Liver (tissue), 9 donors: ENCODE data around the gene PGD. TPM values are rescaled to one million over a fixed set of nuclear protein-coding genes. Genes with fewer than 3 reads are reported as not detected.

Source experiments
- DNase-seq: peaks from one replicate; pipeline ENCODE4 v3.0.0-alpha.2; 2017; ENCODE audit warnings: low spot score
- H3K27ac ChIP-seq, 2 donors: one replicate each; pipeline ENCODE4 v1.7.0; 2013; ENCODE audit warnings: inconsistent platforms in 2 of 2, low read length in 2 of 2, control low read depth in 1 of 2, low read depth in 1 of 2, mild to moderate bottlenecking in 1 of 2
- H3K27me3 ChIP-seq, 4 donors: one replicate each; pipeline versions ENCODE4 v1.6.1 to v1.7.0; 2013; ENCODE audit warnings: low read length in 3 of 4, inconsistent platforms in 1 of 4, mild to moderate bottlenecking in 1 of 4, moderate library complexity in 1 of 4; ENCODE audit not compliant: control insufficient read depth in 4 of 4, insufficient read depth in 4 of 4
- H3K36me3 ChIP-seq, 4 donors: one replicate each; pipeline versions ENCODE4 v1.6.1 to v1.7.0; 2013; ENCODE audit warnings: low read length in 3 of 4, mild to moderate bottlenecking in 3 of 4, low read depth in 1 of 4, moderate library complexity in 1 of 4; ENCODE audit not compliant: control insufficient read depth in 4 of 4, insufficient read depth in 3 of 4
- H3K4me1 ChIP-seq, 4 donors: one replicate each; pipeline versions ENCODE4 v1.6.1 to v1.7.0; 2013; ENCODE audit warnings: low read length in 3 of 4, mild to moderate bottlenecking in 3 of 4, moderate library complexity in 1 of 4; ENCODE audit not compliant: control insufficient read depth in 4 of 4, insufficient read depth in 4 of 4
- H3K4me3 ChIP-seq, 3 donors: one replicate each; pipeline versions ENCODE4 v1.6.1 to v1.7.0; 2013; ENCODE audit warnings: low read length in 3 of 3, control low read depth in 1 of 3, low read depth in 1 of 3, mild to moderate bottlenecking in 1 of 3
- H3K9ac ChIP-seq, 2 donors: one replicate each; pipeline ENCODE4 v1.7.0; 2013; ENCODE audit warnings: low read length in 2 of 2, mild to moderate bottlenecking in 2 of 2, moderate library complexity in 2 of 2, control low read depth in 1 of 2, low read depth in 1 of 2
- H3K9me3 ChIP-seq, 4 donors: one replicate each; pipeline versions ENCODE4 v1.6.1 to v1.7.0; 2013; ENCODE audit warnings: low read length in 3 of 4; ENCODE audit not compliant: control insufficient read depth in 4 of 4
- FOXA1 ChIP-seq: IDR thresholded peaks from 2 replicates; pipeline ENCODE4 v1.6.1; 2016; ENCODE audit warnings: antibody characterized with exemption
- JUND ChIP-seq, 2 donors: IDR thresholded peaks; 2 replicates each; pipeline ENCODE4 v1.6.1; 2016; ENCODE audit warnings: antibody characterized with exemption in 2 of 2
- SP1 ChIP-seq: IDR thresholded peaks from 2 replicates; pipeline ENCODE4 v1.6.1; 2018; ENCODE audit warnings: antibody characterized with exemption, mild to moderate bottlenecking
- TAF1 ChIP-seq: conservative IDR thresholded peaks from 2 replicates; pipeline ENCODE4 v1.6.1; 2016; ENCODE audit warnings: antibody characterized with exemption, mild to moderate bottlenecking
- YY1 ChIP-seq: IDR thresholded peaks from 2 replicates; pipeline ENCODE4 v1.6.1; 2016; ENCODE audit warnings: antibody characterized with exemption, mild to moderate bottlenecking
- WGBS: extraction: QIAGEN DNeasy Blood & Tissue Kit; methylation state at CpG from one replicate; pipeline ENCODE4 v1.1.7; 2013; 5-methylcytosine and 5-hydroxymethylcytosine counted together
- polyA plus RNA-seq, 2 donors: library from polyadenylated mRNA; stranded (reverse) in 1 of 2; unstranded in 1 of 2; fragments of 200-250 nt in 1 of 2; fragments of >200 nt in 1 of 2; fragmentation: Nextera tagmentation in 1 of 2; extraction: Ambion mirVana in 1 of 2; gene quantifications; one replicate each; pipeline versions ENCODE4 v1.2.1 to v1.2.3, GENCODE V29; 2013 to 2015
- total RNA-seq, 2 donors: library from RNA; depleted of rRNA; stranded (reverse); fragments of >200 nt; gene quantifications; one replicate each; pipeline ENCODE4 v1.2.3, GENCODE V29; 2014
- TF ChIP-seq, protein P1 (sequence below): IDR thresholded peaks from 2 replicates; pipeline ENCODE4 v1.6.1; 2016; ENCODE audit warnings: antibody characterized with exemption, mild to moderate bottlenecking
- TF ChIP-seq, protein P2 (sequence below): IDR thresholded peaks from 2 replicates; pipeline ENCODE4 v1.6.1; 2016; ENCODE audit warnings: antibody characterized with exemption
- TF ChIP-seq, protein P3 (sequence below): IDR thresholded peaks from 2 replicates; pipeline ENCODE4 v1.6.1; 2016; ENCODE audit warnings: antibody characterized with exemption
- donor health status: healthy.
- donor health status: healthy.
- donor health status: healthy.
- donor health status: healthy.
- donor health status: healthy.

PGD gene
- total and polyA plus RNA-seq, 4 donors = 45.9 to 112 (median 70.7) TPM

DNA sequence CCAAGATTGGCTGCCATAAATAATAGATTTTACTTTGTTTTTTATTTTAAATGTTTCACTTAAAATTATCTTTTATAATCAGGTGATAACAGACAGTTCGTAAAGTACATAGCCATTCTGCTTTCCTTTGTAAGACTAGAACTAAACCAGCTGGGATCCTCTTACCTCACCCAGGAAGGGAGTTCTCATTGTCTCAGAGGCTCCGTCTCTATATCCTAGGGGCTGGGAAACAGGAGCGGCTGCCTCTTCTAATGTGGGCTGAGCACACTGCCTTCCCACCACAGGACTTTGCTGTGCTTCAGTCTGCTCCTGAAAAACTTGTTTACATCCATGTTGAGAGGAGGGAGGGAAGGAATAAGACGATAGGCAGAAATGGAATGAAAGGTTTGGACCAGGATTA is 45.6 kb upstream of the PGD start:
- no peak for DNase-seq
- TF ChIP-seq SP1 = no peak
- no peaks in the 10 kb centered on the region for H3K4me1 ChIP-seq
- H3K4me3 ChIP-seq = no peak overlapping the region
- no peaks in the 10 kb centered on the region for H3K9me3 ChIP-seq
- no peak overlapping the region for H3K9ac ChIP-seq
- 89% methylated on average over 4 of the region's 4 CpGs for WGBS
- no peaks in the 10 kb centered on the region for H3K27me3 ChIP-seq
- peaks cover 2 to 41% (median 33%) of the 10 kb centered on the region in 4 donors for H3K36me3 ChIP-seq
- H3K27ac ChIP-seq = no peak overlapping the region

DNA sequence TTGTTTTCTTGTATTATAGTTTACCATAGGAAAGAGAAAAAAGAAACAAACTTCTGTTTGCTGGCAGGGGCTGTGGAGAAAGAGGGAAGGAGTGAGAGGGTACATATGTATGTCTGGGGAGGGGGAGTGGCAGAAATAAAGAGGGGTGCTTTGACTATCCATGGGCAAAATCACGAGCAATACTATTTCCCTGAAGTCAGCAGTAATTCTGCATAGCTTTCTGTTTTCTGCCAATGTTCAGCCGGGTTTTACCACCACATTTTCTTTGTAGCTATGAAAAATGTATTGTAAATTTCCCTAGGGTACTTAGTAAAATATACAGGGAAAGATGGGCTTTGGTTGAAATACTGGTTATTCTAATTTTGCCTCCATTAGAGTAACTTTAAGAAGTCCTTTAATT is 45.2 kb upstream of the PGD start:
- no peaks in the 10 kb centered on the region for H3K9me3 ChIP-seq
- no peak for TF ChIP-seq YY1
- TF ChIP-seq JUND (IDR thresholded peaks at IDR 0.05) = no peak
- TF ChIP-seq, protein P1, sequence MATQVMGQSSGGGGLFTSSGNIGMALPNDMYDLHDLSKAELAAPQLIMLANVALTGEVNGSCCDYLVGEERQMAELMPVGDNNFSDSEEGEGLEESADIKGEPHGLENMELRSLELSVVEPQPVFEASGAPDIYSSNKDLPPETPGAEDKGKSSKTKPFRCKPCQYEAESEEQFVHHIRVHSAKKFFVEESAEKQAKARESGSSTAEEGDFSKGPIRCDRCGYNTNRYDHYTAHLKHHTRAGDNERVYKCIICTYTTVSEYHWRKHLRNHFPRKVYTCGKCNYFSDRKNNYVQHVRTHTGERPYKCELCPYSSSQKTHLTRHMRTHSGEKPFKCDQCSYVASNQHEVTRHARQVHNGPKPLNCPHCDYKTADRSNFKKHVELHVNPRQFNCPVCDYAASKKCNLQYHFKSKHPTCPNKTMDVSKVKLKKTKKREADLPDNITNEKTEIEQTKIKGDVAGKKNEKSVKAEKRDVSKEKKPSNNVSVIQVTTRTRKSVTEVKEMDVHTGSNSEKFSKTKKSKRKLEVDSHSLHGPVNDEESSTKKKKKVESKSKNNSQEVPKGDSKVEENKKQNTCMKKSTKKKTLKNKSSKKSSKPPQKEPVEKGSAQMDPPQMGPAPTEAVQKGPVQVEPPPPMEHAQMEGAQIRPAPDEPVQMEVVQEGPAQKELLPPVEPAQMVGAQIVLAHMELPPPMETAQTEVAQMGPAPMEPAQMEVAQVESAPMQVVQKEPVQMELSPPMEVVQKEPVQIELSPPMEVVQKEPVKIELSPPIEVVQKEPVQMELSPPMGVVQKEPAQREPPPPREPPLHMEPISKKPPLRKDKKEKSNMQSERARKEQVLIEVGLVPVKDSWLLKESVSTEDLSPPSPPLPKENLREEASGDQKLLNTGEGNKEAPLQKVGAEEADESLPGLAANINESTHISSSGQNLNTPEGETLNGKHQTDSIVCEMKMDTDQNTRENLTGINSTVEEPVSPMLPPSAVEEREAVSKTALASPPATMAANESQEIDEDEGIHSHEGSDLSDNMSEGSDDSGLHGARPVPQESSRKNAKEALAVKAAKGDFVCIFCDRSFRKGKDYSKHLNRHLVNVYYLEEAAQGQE = no peak
- TF ChIP-seq, protein P2, sequence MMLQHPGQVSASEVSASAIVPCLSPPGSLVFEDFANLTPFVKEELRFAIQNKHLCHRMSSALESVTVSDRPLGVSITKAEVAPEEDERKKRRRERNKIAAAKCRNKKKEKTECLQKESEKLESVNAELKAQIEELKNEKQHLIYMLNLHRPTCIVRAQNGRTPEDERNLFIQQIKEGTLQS = no peak
- TF ChIP-seq TAF1 = no peak
- TF ChIP-seq SP1 = no peak
- TF ChIP-seq FOXA1 = no peak
- H3K4me3 ChIP-seq = no peak overlapping the region
- no peaks in the 10 kb centered on the region for H3K4me1 ChIP-seq
- DNase-seq = no peak
- no peak overlapping the region for H3K9ac ChIP-seq
- peaks cover 2 to 38% (median 30%) of the 10 kb centered on the region in 4 donors for H3K36me3 ChIP-seq
- no peak overlapping the region for H3K27ac ChIP-seq
- H3K27me3 ChIP-seq = no peaks in the 10 kb centered on the region
- WGBS = 72% methylated on average over 2 of the region's 2 CpGs

DNA sequence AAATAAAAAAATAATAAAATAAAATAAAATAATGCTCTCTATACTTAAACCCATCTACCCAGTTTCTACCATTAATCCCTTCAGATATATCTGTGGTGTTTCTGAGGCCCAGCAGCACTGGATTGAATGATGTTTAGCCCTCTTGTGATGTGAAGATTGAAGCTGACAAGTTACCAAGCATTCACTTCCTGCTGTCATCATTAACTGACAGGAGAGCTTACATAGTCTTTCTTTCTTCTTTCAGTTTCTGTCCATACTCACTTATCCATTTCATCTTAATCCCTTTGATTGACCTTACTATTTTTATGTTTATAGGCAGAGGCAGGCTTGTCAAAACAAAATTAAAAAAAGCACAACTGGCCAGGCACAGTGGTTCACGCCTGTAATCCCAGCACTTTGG is 38.8 kb upstream of the PGD start:
- no peak overlapping the region for H3K27ac ChIP-seq
- peaks cover 7 to 28% (median 19%) of the 10 kb centered on the region in 4 donors for H3K36me3 ChIP-seq
- no peak overlapping the region for H3K4me3 ChIP-seq
- no peaks in the 10 kb centered on the region for H3K27me3 ChIP-seq
- TF ChIP-seq, protein P3, sequence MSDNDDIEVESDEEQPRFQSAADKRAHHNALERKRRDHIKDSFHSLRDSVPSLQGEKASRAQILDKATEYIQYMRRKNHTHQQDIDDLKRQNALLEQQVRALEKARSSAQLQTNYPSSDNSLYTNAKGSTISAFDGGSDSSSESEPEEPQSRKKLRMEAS = no peak
- no peaks in the 10 kb centered on the region for H3K4me1 ChIP-seq
- no peak for DNase-seq
- no peak overlapping the region for H3K9ac ChIP-seq
- no peaks in the 10 kb centered on the region for H3K9me3 ChIP-seq
- 96% methylated on average over 1 of the region's 1 CpG for WGBS

DNA sequence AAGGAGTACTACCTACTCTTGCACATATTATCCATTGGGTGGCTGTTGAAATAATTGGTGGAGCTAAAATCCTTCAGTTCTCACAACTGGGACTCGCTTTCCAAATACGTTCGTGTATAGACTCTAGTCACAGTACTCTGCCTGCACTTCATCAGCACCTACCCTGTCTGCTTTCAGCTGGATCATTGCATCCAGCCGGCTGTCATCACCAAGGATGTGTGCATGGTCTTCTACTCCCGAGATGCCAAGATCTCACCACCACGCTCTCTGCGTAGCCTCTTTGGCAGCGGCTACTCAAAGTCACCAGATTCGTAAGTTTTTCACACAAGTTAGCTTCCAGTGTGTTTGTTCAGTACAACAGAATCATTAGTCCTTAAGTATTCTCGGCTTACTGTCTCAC is 37.3 kb upstream of the PGD start:
- no peak for DNase-seq
- no peaks in the 10 kb centered on the region for H3K9me3 ChIP-seq
- H3K27me3 ChIP-seq = no peaks in the 10 kb centered on the region
- no peak overlapping the region for H3K9ac ChIP-seq
- TF ChIP-seq, protein P3 = no peak
- H3K27ac ChIP-seq = no peak overlapping the region
- H3K36me3 ChIP-seq = peaks cover 9 to 35% (median 26%) of the 10 kb centered on the region in 4 donors
- WGBS = 97% methylated on average over 10 of the region's 10 CpGs
- no peaks in the 10 kb centered on the region for H3K4me1 ChIP-seq
- no peak overlapping the region for H3K4me3 ChIP-seq
